Measurements from ENCODE around the gene TSPAN3.

Gene TSPAN3

DNA sequence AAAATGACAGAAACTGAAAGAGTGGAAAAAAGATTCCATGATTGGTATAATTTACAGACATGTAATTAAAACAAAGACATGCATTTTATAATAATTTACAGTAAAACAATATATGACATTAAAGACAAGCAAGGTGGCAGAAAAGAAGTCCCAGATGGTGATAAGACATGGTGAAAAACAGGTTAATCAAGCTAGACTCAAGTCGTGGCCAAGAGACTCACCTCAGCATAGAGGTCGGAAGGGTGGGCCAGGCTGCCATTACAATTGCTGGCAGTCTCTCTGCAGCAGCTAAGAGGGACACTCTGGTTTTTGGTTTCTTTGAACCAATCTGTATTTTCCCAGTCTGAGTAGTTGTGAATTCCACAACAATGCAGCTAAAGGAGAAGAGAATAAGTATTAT, 18.4 kb downstream of the TSPAN3 start:
- Histone ChIP-seq H3K27ac (ENCODE audit: low read length) (no peak overlapping the region), H3K27me3 (ENCODE audit: low read depth, low read length) (no peaks in the 10 kb centered on the region), H3K9me3 (ENCODE audit: control insufficient read depth in 1 of 2, low read length in 2 of 2) (no peaks in the 10 kb centered on the region), H3K36me3 (ENCODE audit: control insufficient read depth in 1 of 2, insufficient read depth in 2 of 2, low read length in 2 of 2) (peaks cover 9 to 12% of the 10 kb centered on the region in 2 donors), H3K4me1 (ENCODE audit: control insufficient read depth in 1 of 2, insufficient read depth in 2 of 2, low read length in 2 of 2) (peaks cover 0 to 4% of the 10 kb centered on the region in 2 donors), H3K4me3 (ENCODE audit: low read depth in 1 of 2, low read length in 2 of 2) (no peak overlapping the region)

GRCh38 chr15:77048135-77048876, 22.6 kb downstream of the TSPAN3 start:
- no peak overlapping the region for H3K4me3 ChIP-seq (ENCODE audit: low read depth in 1 of 2, low read length in 2 of 2)
- H3K36me3 ChIP-seq (ENCODE audit: control insufficient read depth in 1 of 2, insufficient read depth in 2 of 2, low read length in 2 of 2), result peaks cover 34 to 42% of the 10 kb centered on the region in 2 donors
- H3K27ac ChIP-seq (ENCODE audit: low read length), result no peak overlapping the region
- no peaks in the 10 kb centered on the region for H3K4me1 ChIP-seq (ENCODE audit: control insufficient read depth in 1 of 2, insufficient read depth in 2 of 2, low read length in 2 of 2)
- H3K27me3 ChIP-seq (ENCODE audit: low read depth, low read length), result no peaks in the 10 kb centered on the region
- H3K9me3 ChIP-seq (ENCODE audit: control insufficient read depth in 1 of 2, low read length in 2 of 2), result no peaks in the 10 kb centered on the region

- Histone ChIP-seq H3K9me3 (ENCODE audit: control insufficient read depth in 1 of 2, low read length in 2 of 2) (no peaks in the 10 kb centered on the region), H3K4me1 (ENCODE audit: control insufficient read depth in 1 of 2, insufficient read depth in 2 of 2, low read length in 2 of 2) (no peaks in the 10 kb centered on the region), H3K27ac (ENCODE audit: low read length) (no peak overlapping the region), H3K27me3 (ENCODE audit: low read depth, low read length) (no peaks in the 10 kb centered on the region), H3K4me3 (ENCODE audit: low read depth in 1 of 2, low read length in 2 of 2) (no peak overlapping the region), H3K36me3 (ENCODE audit: control insufficient read depth in 1 of 2, insufficient read depth in 2 of 2, low read length in 2 of 2) (peaks cover 37 to 41% of the 10 kb centered on the region in 2 donors)
Measured at GRCh38 chr15:77046704-77047412, 24.1 kb downstream of the TSPAN3 start.

DNA sequence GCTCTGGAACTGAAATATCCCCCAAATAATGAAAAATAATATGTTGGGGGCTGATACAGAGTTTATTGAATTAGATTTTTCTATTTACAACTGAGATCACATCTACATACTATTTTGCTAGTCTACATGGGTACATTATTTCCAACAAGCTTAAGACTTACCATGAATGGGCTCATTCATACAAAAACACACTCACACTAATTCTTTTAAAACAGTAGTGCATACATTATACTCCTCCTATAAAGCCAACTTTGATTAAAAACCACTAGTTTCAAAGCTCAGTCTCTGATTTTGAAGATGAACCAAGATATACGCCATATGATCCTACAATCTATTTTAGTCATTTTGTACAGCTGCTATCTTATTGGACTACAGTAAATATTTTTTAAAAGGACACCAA, 24.9 kb downstream of the TSPAN3 start:
- H3K4me3 ChIP-seq (ENCODE audit: low read depth in 1 of 2, low read length in 2 of 2), result no peak overlapping the region
- H3K4me1 ChIP-seq (ENCODE audit: control insufficient read depth in 1 of 2, insufficient read depth in 2 of 2, low read length in 2 of 2), result no peaks in the 10 kb centered on the region
- no peak overlapping the region for H3K27ac ChIP-seq (ENCODE audit: low read length)
- H3K36me3 ChIP-seq (ENCODE audit: control insufficient read depth in 1 of 2, insufficient read depth in 2 of 2, low read length in 2 of 2), result peaks cover 34 to 38% of the 10 kb centered on the region in 2 donors
- H3K27me3 ChIP-seq (ENCODE audit: low read depth, low read length), result no peaks in the 10 kb centered on the region
- no peaks in the 10 kb centered on the region for H3K9me3 ChIP-seq (ENCODE audit: control insufficient read depth in 1 of 2, low read length in 2 of 2)

GRCh38 chr15:77044228-77045042, 26.5 kb downstream of the TSPAN3 start:
- Histone ChIP-seq H3K27me3 (ENCODE audit: low read depth, low read length) (no peaks in the 10 kb centered on the region), H3K9me3 (ENCODE audit: control insufficient read depth in 1 of 2, low read length in 2 of 2) (no peaks in the 10 kb centered on the region), H3K4me1 (ENCODE audit: control insufficient read depth in 1 of 2, insufficient read depth in 2 of 2, low read length in 2 of 2) (no peaks in the 10 kb centered on the region), H3K27ac (ENCODE audit: low read length) (no peak overlapping the region), H3K4me3 (ENCODE audit: low read depth in 1 of 2, low read length in 2 of 2) (no peak overlapping the region), H3K36me3 (ENCODE audit: control insufficient read depth in 1 of 2, insufficient read depth in 2 of 2, low read length in 2 of 2) (peaks cover 34 to 42% of the 10 kb centered on the region in 2 donors)

DNA sequence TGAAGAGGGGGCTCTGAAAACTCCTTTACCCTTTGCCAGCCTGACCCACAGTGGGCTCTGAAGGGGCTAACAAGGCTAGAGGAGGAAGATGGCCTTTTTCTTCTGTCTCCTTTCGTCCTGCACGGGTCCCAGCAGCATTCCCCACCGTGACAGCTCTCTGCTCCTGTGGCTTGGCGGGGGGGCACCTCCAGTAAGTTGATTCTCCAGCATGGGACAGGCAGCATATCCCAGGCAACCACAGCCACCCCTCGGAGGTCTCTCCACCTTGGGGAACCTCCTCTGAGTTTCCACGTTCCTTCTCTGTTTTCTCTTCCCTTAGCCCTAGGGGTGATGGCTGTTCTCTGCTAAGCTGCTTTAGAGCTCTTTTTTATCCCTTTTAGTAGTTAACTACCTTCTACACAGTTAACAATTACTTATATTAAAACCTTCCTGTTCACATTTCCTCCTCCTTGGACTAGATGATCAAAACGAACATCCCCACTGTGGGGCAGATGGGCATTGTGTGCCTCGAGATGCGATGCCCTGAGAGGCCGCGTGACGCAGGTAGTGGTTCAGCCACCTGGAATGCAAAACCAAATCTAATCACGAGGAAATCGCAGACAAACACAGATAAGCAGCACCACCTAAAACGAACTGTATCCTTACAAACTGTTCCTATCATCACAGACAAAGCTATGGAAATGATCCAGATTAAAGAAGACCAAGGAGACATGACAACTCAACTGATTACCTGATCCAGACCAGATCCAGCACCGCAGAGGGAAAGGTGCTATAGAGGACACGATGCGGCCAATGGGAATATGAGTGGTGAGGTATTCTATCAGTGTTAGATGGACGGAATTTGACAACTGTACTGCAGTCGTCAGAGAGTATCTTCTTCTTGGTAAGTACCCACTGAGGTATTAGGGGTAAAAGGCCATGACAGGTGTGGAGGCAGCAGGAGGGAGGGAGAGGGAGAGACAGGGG, 27.7 kb downstream of the TSPAN3 start:
- Histone ChIP-seq H3K4me3 (ENCODE audit: low read depth in 1 of 2, low read length in 2 of 2) (no peak overlapping the region), H3K27ac (ENCODE audit: low read length) (no peak overlapping the region), H3K36me3 (ENCODE audit: control insufficient read depth in 1 of 2, insufficient read depth in 2 of 2, low read length in 2 of 2) (peaks cover 34 to 50% of the 10 kb centered on the region in 2 donors), H3K4me1 (ENCODE audit: control insufficient read depth in 1 of 2, insufficient read depth in 2 of 2, low read length in 2 of 2) (no peaks in the 10 kb centered on the region), H3K27me3 (ENCODE audit: low read depth, low read length) (no peaks in the 10 kb centered on the region), H3K9me3 (ENCODE audit: control insufficient read depth in 1 of 2, low read length in 2 of 2) (no peaks in the 10 kb centered on the region)

DNA sequence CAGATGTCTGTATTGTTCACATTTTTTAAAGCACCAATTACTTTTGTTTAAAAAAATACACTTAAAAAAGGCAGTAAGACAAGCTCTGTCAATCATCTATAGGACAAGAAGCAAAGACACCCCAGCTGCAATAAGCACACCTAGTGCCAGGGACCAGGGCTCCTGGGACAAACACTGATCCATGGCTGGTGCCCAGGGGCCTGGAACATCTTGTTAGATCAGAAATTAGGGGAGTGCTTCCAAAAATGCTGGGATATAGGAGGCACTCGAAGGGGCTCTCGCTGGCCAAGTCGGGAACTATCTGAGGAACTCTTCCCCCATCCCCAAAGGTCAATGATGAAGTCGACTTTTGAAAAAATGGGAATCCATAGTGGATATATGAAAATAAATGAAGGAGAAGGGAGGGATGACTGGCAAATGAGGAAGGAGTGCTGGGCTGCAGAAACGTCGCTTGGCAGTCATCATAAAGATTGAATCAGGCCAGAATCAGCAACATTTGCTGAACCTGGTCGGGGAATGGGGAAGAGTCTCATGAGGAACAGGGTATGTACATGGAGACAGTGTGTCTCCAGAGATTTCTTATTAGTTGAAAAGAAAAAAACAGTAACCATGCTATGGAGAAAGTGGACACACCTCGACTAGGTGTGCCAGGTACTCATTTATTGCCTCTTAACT, 28.5 kb downstream of the TSPAN3 start:
- Histone ChIP-seq H3K27me3 (ENCODE audit: low read depth, low read length) (no peaks in the 10 kb centered on the region), H3K4me3 (ENCODE audit: low read depth in 1 of 2, low read length in 2 of 2) (no peak overlapping the region), H3K36me3 (ENCODE audit: control insufficient read depth in 1 of 2, insufficient read depth in 2 of 2, low read length in 2 of 2) (peaks cover 34 to 50% of the 10 kb centered on the region in 2 donors), H3K9me3 (ENCODE audit: control insufficient read depth in 1 of 2, low read length in 2 of 2) (no peaks in the 10 kb centered on the region), H3K4me1 (ENCODE audit: control insufficient read depth in 1 of 2, insufficient read depth in 2 of 2, low read length in 2 of 2) (no peaks in the 10 kb centered on the region), H3K27ac (ENCODE audit: low read length) (no peak overlapping the region)

DNA sequence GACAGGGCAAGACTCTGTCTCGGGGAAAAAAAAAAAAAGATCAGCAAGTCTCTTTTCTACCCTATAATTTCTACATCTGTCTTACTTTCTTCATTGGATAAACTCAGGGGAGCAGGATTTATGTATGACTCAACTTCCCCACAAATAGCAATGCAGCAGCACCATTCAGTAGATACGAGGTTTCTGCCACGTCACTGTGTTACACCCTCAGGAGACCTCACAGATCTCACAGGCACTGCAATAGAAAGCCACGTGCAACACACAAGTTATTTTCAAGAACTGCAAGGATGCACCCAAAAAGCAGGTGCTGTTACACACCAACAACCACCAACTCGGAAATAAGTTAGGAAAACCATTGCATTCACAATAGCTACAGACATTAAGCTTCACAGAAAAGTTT, 30.2 kb downstream of the TSPAN3 start:
- H3K36me3 ChIP-seq (ENCODE audit: control insufficient read depth in 1 of 2, insufficient read depth in 2 of 2, low read length in 2 of 2), result peaks cover 21 to 49% of the 10 kb centered on the region in 2 donors

DNA sequence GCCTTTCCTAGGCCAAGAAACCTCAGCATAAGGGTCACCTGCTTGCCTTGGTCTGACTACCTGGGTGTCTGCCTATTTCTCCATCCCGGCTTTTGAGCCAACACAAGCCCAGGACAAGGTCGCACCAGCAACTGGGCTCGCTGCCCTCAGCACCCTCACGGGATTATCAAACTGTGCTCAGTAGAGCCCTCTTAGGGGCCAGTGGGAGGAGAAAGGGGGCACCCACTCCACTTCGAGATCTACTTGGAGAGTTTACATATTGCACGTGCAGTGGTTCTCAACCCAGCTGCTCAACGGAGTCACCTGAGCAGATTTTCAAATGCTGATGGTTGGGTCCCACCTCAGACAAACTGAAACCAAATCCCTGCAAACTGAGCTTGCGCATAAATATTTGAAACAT, 31.1 kb downstream of the TSPAN3 start:
- Histone ChIP-seq H3K27me3 (ENCODE audit: low read depth, low read length) (no peaks in the 10 kb centered on the region), H3K9me3 (ENCODE audit: control insufficient read depth in 1 of 2, low read length in 2 of 2) (no peaks in the 10 kb centered on the region), H3K4me3 (ENCODE audit: low read depth in 1 of 2, low read length in 2 of 2) (no peak overlapping the region), H3K4me1 (ENCODE audit: control insufficient read depth in 1 of 2, insufficient read depth in 2 of 2, low read length in 2 of 2) (no peaks in the 10 kb centered on the region), H3K27ac (ENCODE audit: low read length) (no peak overlapping the region), H3K36me3 (ENCODE audit: control insufficient read depth in 1 of 2, insufficient read depth in 2 of 2, low read length in 2 of 2) (peaks cover 15 to 41% of the 10 kb centered on the region in 2 donors)

More for the DNA sequence above, 30.2 kb downstream of the TSPAN3 start:
- no peaks in the 10 kb centered on the region for H3K27me3 ChIP-seq (ENCODE audit: low read depth, low read length)
- no peaks in the 10 kb centered on the region for H3K4me1 ChIP-seq (ENCODE audit: control insufficient read depth in 1 of 2, insufficient read depth in 2 of 2, low read length in 2 of 2)
- no peak overlapping the region for H3K27ac ChIP-seq (ENCODE audit: low read length)
- no peaks in the 10 kb centered on the region for H3K9me3 ChIP-seq (ENCODE audit: control insufficient read depth in 1 of 2, low read length in 2 of 2)
- no peak overlapping the region for H3K4me3 ChIP-seq (ENCODE audit: low read depth in 1 of 2, low read length in 2 of 2)

DNA sequence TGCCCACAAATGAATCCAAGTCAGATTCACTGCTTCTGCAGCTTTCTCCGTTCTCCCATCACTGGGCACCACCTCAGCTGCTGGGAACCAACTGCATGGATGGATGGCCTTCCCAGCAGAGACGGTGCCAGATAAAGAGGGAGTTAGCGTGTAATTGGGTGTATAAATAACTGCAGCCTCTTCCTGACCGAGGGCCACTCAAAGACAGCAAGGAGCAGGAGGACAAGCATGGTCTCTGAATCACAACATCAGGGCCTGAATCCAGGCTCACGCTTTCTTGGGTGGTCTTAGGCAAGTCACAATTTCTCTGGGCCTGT, 31.7 kb downstream of the TSPAN3 start:
- H3K27ac ChIP-seq (ENCODE audit: low read length), result no peak overlapping the region
- H3K9me3 ChIP-seq (ENCODE audit: control insufficient read depth in 1 of 2, low read length in 2 of 2), result no peaks in the 10 kb centered on the region
- no peak overlapping the region for H3K4me3 ChIP-seq (ENCODE audit: low read depth in 1 of 2, low read length in 2 of 2)
- peaks cover 15 to 38% of the 10 kb centered on the region in 2 donors for H3K36me3 ChIP-seq (ENCODE audit: control insufficient read depth in 1 of 2, insufficient read depth in 2 of 2, low read length in 2 of 2)
- H3K4me1 ChIP-seq (ENCODE audit: control insufficient read depth in 1 of 2, insufficient read depth in 2 of 2, low read length in 2 of 2), result no peaks in the 10 kb centered on the region
- no peaks in the 10 kb centered on the region for H3K27me3 ChIP-seq (ENCODE audit: low read depth, low read length)

Measured in muscle layer of duodenum (tissue), 2 donors.